Measurements from ENCODE around the gene PTPRN. TPM values are rescaled to one million over a fixed set of nuclear protein-coding genes. Genes with fewer than 3 reads are reported as not detected.

PTPRN gene
- polyA plus RNA-seq, 1 donor: 0.27 TPM

GRCh38 chr2:219308142-219309101, 779 bp downstream of the PTPRN start:
- DNase-seq: peak; percentile 77

- no peak for DNase-seq
Observed at GRCh38 chr2:219306047-219306446, 3.2 kb downstream of the PTPRN start.

GRCh38 chr2:219304223-219304622, 5.0 kb downstream of the PTPRN start:
- DNase-seq: no peak

- no peak for DNase-seq
Observed at GRCh38 chr2:219302412-219302968, 6.7 kb downstream of the PTPRN start.

GRCh38 chr2:219300022-219300421, 9.2 kb downstream of the PTPRN start:
- DNase-seq: no peak

GRCh38 chr2:219299372-219299760, 9.8 kb downstream of the PTPRN start:
- DNase-seq: no peak

- DNase-seq: peak; percentile 72
Observed at GRCh38 chr2:219298759-219299371, 10.3 kb downstream of the PTPRN start.

- DNase-seq: no peak
Observed at GRCh38 chr2:219297766-219298456, 11.3 kb downstream of the PTPRN start.

- no peak for DNase-seq
Observed at GRCh38 chr2:219296631-219297391, 12.4 kb downstream of the PTPRN start.

GRCh38 chr2:219296142-219296541, 13.1 kb downstream of the PTPRN start:
- DNase-seq: no peak

- peak; percentile 83 for DNase-seq
Observed at GRCh38 chr2:219294356-219295351, 14.5 kb downstream of the PTPRN start.

- DNase-seq: no peak
Observed at GRCh38 chr2:219293736-219294231, 15.4 kb downstream of the PTPRN start.

GRCh38 chr2:219292616-219293015, 16.6 kb downstream of the PTPRN start:
- no peak for DNase-seq

- no peak for DNase-seq
Observed at GRCh38 chr2:219291910-219292490, 17.2 kb downstream of the PTPRN start.

- DNase-seq: no peak
Observed at GRCh38 chr2:219291394-219291793, 17.8 kb downstream of the PTPRN start.

- DNase-seq: no peak
Observed at GRCh38 chr2:219290381-219291171, 18.6 kb downstream of the PTPRN start.

- DNase-seq: no peak
Observed at GRCh38 chr2:219289537-219290361, 19.5 kb downstream of the PTPRN start.

GRCh38 chr2:219289195-219289536, 20.0 kb downstream of the PTPRN start:
- no peak for DNase-seq
